HepG2 (cell line): ENCODE measurements around the gene XPOT. TPM values are rescaled to one million over a fixed set of nuclear protein-coding genes. Genes with fewer than 3 reads are reported as not detected.

Source experiments
- ATAC-seq: fragments of 200-7000 bp; cut with Tn5 transposase; 3 replicates; pipeline ENCODE4 v1.9.1; 2020; ENCODE audit warnings: mild to moderate bottlenecking, moderate library complexity
- BruUV-seq: library from RNA; stranded (reverse); fragments of 400-500 nt; replicated peaks from 2 replicates; lab custom pipeline; 2021; lab: Mats Ljungman, UMichigan
- CTCF ChIA-PET: fragments of 300-600 bp; formaldehyde crosslinking; extraction: SDS; loops from one replicate; lab custom pipeline; 2021; ENCODE audit warnings: low total read pairs, inconsistent platforms, low intra/inter-chr PET ratio; lab: Yijun Ruan, JAX
- POLR2A ChIA-PET: fragments of 350-600 bp; sonication (Branson Sonifier 250); formaldehyde crosslinking; loops from one replicate; lab custom pipeline; 2020; ENCODE audit warnings: antibody characterized with exemption, inconsistent platforms; lab: Yijun Ruan, JAX
- DNase-seq: peaks from one replicate; pipeline ENCODE4 v3.0.0-alpha.2; 2015; ENCODE audit warnings: low spot score
- FAIRE-seq: peaks from 3 replicates; lab custom pipeline; 2011; peaks lifted over from hg19 to GRCh38; lab: Jason Lieb, UNC
- H2AFZ ChIP-seq: one replicate; pipeline ENCODE4 v1.6.1; 2011; ENCODE audit warnings: low read length, inconsistent platforms
- H3K27ac ChIP-seq: fragments of 300-600 bp; 3 replicates; pipeline ENCODE4 v1.8.0; 2011; ENCODE audit warnings: mixed run types, mild to moderate bottlenecking, mixed read lengths, low read length, inconsistent platforms; ENCODE audit not compliant: insufficient read depth; ENCODE audit errors: extremely low read length
- H3K27me3 ChIP-seq, 2 experiments: fragments of 200-600 bp in 1 of 2; 2 replicates in 1 of 2; 3 replicates in 1 of 2; pipeline versions ENCODE4 v1.6.0 to v1.8.0; 2011; ENCODE audit warnings: low read length in 2 of 2, mild to moderate bottlenecking in 2 of 2, moderate library complexity in 2 of 2, inconsistent platforms in 1 of 2; ENCODE audit not compliant: insufficient read depth in 2 of 2, control insufficient read depth in 1 of 2
- H3K36me3 ChIP-seq, 2 experiments: fragments of 200-600 bp in 1 of 2; replicated peaks in 1 of 2; 2 replicates in 1 of 2; 3 replicates in 1 of 2; pipeline versions ENCODE4 v1.5.1 to v1.8.0; 2011; ENCODE audit warnings: low read length in 2 of 2, inconsistent platforms in 1 of 2; ENCODE audit not compliant: insufficient read depth in 2 of 2, control insufficient read depth in 1 of 2
- H3K4me1 ChIP-seq: 2 replicates; pipeline ENCODE4 v1.5.1; 2012; ENCODE audit warnings: low read length, inconsistent platforms; ENCODE audit not compliant: insufficient read depth
- H3K4me2 ChIP-seq: 2 replicates; pipeline ENCODE4 v1.6.0; 2011; ENCODE audit warnings: low read depth, low read length, inconsistent platforms
- H3K4me3 ChIP-seq, 3 experiments: fragments of 200-600 bp in 1 of 3; sonication (generic), shearing (Covaris generic) in 1 of 3; replicated peaks in 1 of 3; 2 replicates each; pipeline ENCODE4 v1.5.1; 2011 to 2016; ENCODE audit warnings: low read length in 3 of 3, inconsistent platforms in 2 of 3, low read depth in 2 of 3, mild to moderate bottlenecking in 2 of 3, control low read depth in 1 of 3, mixed read lengths in 1 of 3; ENCODE audit not compliant: insufficient read depth in 1 of 3
- H3K79me2 ChIP-seq: one replicate; pipeline ENCODE4 v1.6.1; 2011; ENCODE audit warnings: low read length, inconsistent platforms; ENCODE audit not compliant: insufficient read depth
- H3K9ac ChIP-seq: 2 replicates; pipeline ENCODE4 v1.6.0; 2011; ENCODE audit warnings: mild to moderate bottlenecking, low read depth, low read length, inconsistent platforms; ENCODE audit not compliant: insufficient read depth
- H3K9me3 ChIP-seq: 2 replicates; pipeline ENCODE4 v1.5.1; 2012; ENCODE audit warnings: mild to moderate bottlenecking, low read length
- H4K20me1 ChIP-seq: 2 replicates; pipeline ENCODE4 v1.6.0; 2011; ENCODE audit warnings: inconsistent platforms, mild to moderate bottlenecking, low read length, moderate library complexity; ENCODE audit not compliant: insufficient read depth
- BHLHE40 ChIP-seq: IDR thresholded peaks from 2 replicates; pipeline ENCODE4 v1.6.1; 2011; ENCODE audit warnings: low read length, improper control_type of control experiment
- CBX5 ChIP-seq: sonication (generic); formaldehyde crosslinking; IDR thresholded peaks from 2 replicates; pipeline ENCODE4 v1.4.0; 2020; ENCODE audit warnings: missing genetic modification reagents, borderline replicate concordance
- ELF4 ChIP-seq: sonication (generic); formaldehyde crosslinking; IDR thresholded peaks from 2 replicates; pipeline ENCODE4 v1.5.0; 2020; ENCODE audit warnings: missing genetic modification reagents, mild to moderate bottlenecking, moderate library complexity, borderline replicate concordance
- FOXA3 ChIP-seq: IDR thresholded peaks from 2 replicates; pipeline ENCODE4 v1.6.1; 2016; ENCODE audit warnings: missing genetic modification reagents, missing compliant biosample characterization
- FOXP1 ChIP-seq, 2 experiments: fragments of 450-650 bp in 1 of 2; IDR thresholded peaks; 2 replicates each; pipeline ENCODE4 v1.6.1; 2017 to 2018; ENCODE audit warnings: antibody characterized with exemption in 1 of 2
- HOXA9 ChIP-seq: sonication (generic); formaldehyde crosslinking; IDR thresholded peaks from 2 replicates; pipeline ENCODE4 v1.8.1; 2022; ENCODE audit warnings: missing genetic modification reagents, mild to moderate bottlenecking, moderate library complexity, borderline replicate concordance
- KLF6 ChIP-seq: IDR thresholded peaks from 2 replicates; pipeline ENCODE4 v1.8.0; 2016; ENCODE audit warnings: missing biosample characterization, missing genetic modification reagents
- NFKB2 ChIP-seq: sonication (generic); formaldehyde crosslinking; IDR thresholded peaks from 2 replicates; pipeline ENCODE4 v1.4.0; 2020; ENCODE audit warnings: missing genetic modification reagents, borderline replicate concordance
- NR3C1 ChIP-seq: sonication (generic); formaldehyde crosslinking; IDR thresholded peaks from 2 replicates; pipeline ENCODE4 v1.4.0; 2020; ENCODE audit warnings: missing genetic modification reagents
- SNAI1 ChIP-seq: sonication (generic); formaldehyde crosslinking; IDR thresholded peaks from 2 replicates; pipeline ENCODE4 v1.5.0; 2020; ENCODE audit warnings: mild to moderate bottlenecking, missing genetic modification reagents, borderline replicate concordance
- ZNF225 ChIP-seq: sonication (generic); formaldehyde crosslinking; IDR thresholded peaks from 2 replicates; pipeline ENCODE4 v1.4.0; 2020; ENCODE audit warnings: mild to moderate bottlenecking, missing genetic modification reagents
- ZNF34 ChIP-seq: sonication (generic); formaldehyde crosslinking; IDR thresholded peaks from 2 replicates; pipeline ENCODE4 v1.4.0; 2020; ENCODE audit warnings: mild to moderate bottlenecking, missing genetic modification reagents, borderline replicate concordance
- ZNF546 ChIP-seq: sonication (generic); formaldehyde crosslinking; conservative IDR thresholded peaks from 2 replicates; pipeline ENCODE4 v1.8.1; 2023; ENCODE audit warnings: mild to moderate bottlenecking, missing genetic modification reagents
- ZNF644 ChIP-seq: IDR thresholded peaks from 2 replicates; pipeline ENCODE4 v1.6.1; 2016; ENCODE audit warnings: low read depth
- ZNF781 ChIP-seq: sonication (generic); formaldehyde crosslinking; IDR thresholded peaks from 2 replicates; pipeline ENCODE4 v1.5.1; 2020; ENCODE audit warnings: borderline replicate concordance, mild to moderate bottlenecking, missing genetic modification reagents; ENCODE audit errors: not compliant biosample characterization
- ZSCAN29 ChIP-seq: sonication (generic); formaldehyde crosslinking; conservative IDR thresholded peaks from 2 replicates; pipeline ENCODE4 v1.4.0; 2020; ENCODE audit warnings: mild to moderate bottlenecking, missing genetic modification reagents
- WGBS: methylation state at CpG from one replicate; pipeline ENCODE4 v1.1.6; 2017; ENCODE audit warnings: low lambda C conversion rate; 5-methylcytosine and 5-hydroxymethylcytosine counted together
- in situ Hi-C: cut with HindIII; loops from 2 replicates; pipeline ENCODE4 v1.10.0; 2017; ENCODE audit warnings: low pct_unique_long_range_greater_than_20kb; ENCODE audit not compliant: extremely low pct_ligation_motif_present
- intact Hi-C: fragments of 100-400 bp; cut with micrococcal nuclease; formaldehyde crosslinking; loops from one replicate; pipeline ENCODE4 v1.10.0; 2022; ENCODE audit not compliant: unreplicated experiment
- polyA plus RNA-seq, 8 experiments: library from polyadenylated mRNA; depleted of rRNA in 3 of 8; stranded (reverse) in 7 of 8; unstranded in 1 of 8; fragments of >200 nt; fragmentation: Illumina TruSeq in 4 of 8; extraction: Trizol in 4 of 8; gene quantifications; 2 replicates each; pipeline versions ENCODE4 v1.2.1 to v1.2.3, GENCODE V29; 2011 to 2016; ENCODE audit warnings: low read depth in 4 of 8, missing spikeins in 1 of 8, mixed read lengths in 1 of 8; ENCODE audit not compliant: insufficient read depth in 1 of 8
- total RNA-seq, 5 experiments: library from RNA; depleted of rRNA; stranded (reverse); fragments of >200 nt; fragmentation: Illumina TruSeq; extraction: Trizol; gene quantifications; 2 replicates each; pipeline ENCODE4 v1.2.3, GENCODE V29; 2016; ENCODE audit warnings: low read depth in 1 of 5
- TF ChIP-seq, protein P1 (sequence below): sonication (generic); formaldehyde crosslinking; conservative IDR thresholded peaks from 2 replicates; pipeline ENCODE4 v1.4.0; 2020; ENCODE audit warnings: mild to moderate bottlenecking, missing genetic modification reagents, moderate library complexity

XPOT gene
- total and polyA plus RNA-seq, 2 of the 13 experiments (the other 11 are each of a cell fraction or from before 2014, with no cell fraction given), result 93.8 to 102 TPM

DNA sequence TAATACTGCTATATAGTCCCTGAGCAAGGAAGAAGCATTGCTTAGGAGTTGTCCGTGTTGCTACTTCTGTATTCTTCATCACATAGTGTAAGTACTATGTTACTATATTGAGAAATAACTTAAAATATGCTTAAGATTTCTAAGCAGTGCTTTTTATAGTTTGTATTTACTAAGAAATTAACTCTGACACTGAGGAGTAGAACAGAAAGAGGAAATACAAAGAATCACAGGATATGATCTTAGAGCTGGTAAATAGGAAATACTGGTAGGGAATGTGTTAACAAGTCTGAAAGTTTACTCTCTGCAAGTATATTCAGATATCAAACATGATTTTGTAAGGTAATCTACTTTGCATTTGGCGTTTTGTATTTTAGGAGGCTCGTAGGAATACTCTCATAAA is 15.5 kb downstream of the XPOT start (continued):
- TF ChIP-seq ZNF781 (CRISPR knock-in tag) (no peak), NFKB2 (no peak), ZNF644 (CRISPR knock-in tag) (no peak)

DNA sequence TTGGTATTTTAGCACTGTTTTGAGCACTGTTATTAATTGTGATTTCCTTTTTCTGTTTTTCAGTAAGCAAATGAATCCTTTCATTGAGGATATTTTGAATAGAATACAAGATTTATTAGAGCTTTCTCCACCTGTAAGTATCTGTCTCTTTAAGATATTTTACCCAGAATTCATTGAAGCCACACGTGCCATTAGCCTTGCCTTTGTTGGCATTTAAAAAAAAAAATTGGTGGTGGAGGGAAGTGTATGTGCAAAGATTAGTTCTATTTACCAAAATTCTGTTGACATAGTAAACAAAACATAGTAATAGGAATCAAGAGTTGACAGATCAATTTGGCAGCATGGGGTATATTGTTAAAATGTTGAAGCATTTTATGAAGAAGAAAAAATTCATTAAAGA is 23.8 kb downstream of the XPOT start:
- H4K20me1 ChIP-seq, result 0 out of 2 replicates have a peak, but pooled peaks cover 3% of the 10 kb centered on the region
- intact Hi-C loops, result no loop called here
- WGBS, result 24% methylated on average over 1 of the region's 1 CpG

DNA sequence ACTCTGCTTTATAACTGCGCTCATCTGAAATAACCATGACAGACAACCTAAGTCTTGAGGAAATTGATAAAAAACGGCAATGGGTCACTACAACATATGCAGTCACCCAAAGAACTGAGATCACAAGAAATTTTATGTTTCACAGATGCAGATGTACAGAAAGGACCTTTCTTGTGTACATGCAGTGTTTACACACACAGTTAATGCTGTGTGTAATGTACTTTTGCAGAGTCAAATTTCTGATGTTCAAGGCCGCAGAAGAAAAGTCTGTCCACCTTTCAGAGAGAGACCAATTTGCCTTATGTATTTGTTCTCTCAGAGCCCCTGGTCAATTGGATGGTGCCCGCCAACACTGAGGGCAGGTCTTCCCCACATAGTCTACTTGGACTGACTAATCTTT is 24.8 kb downstream of the XPOT start:
- H3K27ac ChIP-seq, result peak overlapping the region; percentile 18
- BruUV-seq, result no TSS peak
- no peak overlapping the region for H3K9ac ChIP-seq
- H4K20me1 ChIP-seq, result 0 out of 2 replicates have a peak, but pooled peaks cover 3% of the 10 kb centered on the region
- intact Hi-C loops, result no loop called here
- no peak overlapping the region for H3K4me3 ChIP-seq
- H3K79me2 ChIP-seq, result no peaks in the 10 kb centered on the region
- DNase-seq, result no peak
- in situ Hi-C loops, result no loop called here
- CTCF ChIA-PET, result no interaction called here
- H2AFZ ChIP-seq, result no peak overlapping the region
- H3K27me3 ChIP-seq, result no peaks in the 10 kb centered on the region
- H3K4me1 ChIP-seq, result peaks cover 32% of the 10 kb centered on the region
- no peak overlapping the region for H3K4me2 ChIP-seq
- POLR2A ChIA-PET, result no interaction called here
- ATAC-seq, result peak; percentile 59
- no peaks in the 10 kb centered on the region for H3K9me3 ChIP-seq
- H3K36me3 ChIP-seq, result peaks cover 31 to 88% of the 10 kb centered on the region in 2 experiments
- WGBS, result 83% methylated on average over 4 of the region's 4 CpGs
- FAIRE-seq, result no peak
- no peak for TF ChIP-seq NR3C1 (CRISPR knock-in tag)
- no peak for TF ChIP-seq CBX5 (CRISPR knock-in tag)
- no peak for TF ChIP-seq ZSCAN29 (CRISPR knock-in tag)
- peak; percentile 77; the same call in 1 of the 2 replicates for TF ChIP-seq FOXA3 (CRISPR knock-in tag)
- TF ChIP-seq SNAI1 (CRISPR knock-in tag), result no peak
- no peak for TF ChIP-seq ZNF34
- no peak for TF ChIP-seq FOXP1 (IDR thresholded peaks at IDR 0.05)
- TF ChIP-seq FOXP1 (CRISPR knock-in tag; IDR thresholded peaks at IDR 0.05), result peak; percentile 68
- no peak for TF ChIP-seq ZNF225 (CRISPR knock-in tag)
- TF ChIP-seq, protein P1, sequence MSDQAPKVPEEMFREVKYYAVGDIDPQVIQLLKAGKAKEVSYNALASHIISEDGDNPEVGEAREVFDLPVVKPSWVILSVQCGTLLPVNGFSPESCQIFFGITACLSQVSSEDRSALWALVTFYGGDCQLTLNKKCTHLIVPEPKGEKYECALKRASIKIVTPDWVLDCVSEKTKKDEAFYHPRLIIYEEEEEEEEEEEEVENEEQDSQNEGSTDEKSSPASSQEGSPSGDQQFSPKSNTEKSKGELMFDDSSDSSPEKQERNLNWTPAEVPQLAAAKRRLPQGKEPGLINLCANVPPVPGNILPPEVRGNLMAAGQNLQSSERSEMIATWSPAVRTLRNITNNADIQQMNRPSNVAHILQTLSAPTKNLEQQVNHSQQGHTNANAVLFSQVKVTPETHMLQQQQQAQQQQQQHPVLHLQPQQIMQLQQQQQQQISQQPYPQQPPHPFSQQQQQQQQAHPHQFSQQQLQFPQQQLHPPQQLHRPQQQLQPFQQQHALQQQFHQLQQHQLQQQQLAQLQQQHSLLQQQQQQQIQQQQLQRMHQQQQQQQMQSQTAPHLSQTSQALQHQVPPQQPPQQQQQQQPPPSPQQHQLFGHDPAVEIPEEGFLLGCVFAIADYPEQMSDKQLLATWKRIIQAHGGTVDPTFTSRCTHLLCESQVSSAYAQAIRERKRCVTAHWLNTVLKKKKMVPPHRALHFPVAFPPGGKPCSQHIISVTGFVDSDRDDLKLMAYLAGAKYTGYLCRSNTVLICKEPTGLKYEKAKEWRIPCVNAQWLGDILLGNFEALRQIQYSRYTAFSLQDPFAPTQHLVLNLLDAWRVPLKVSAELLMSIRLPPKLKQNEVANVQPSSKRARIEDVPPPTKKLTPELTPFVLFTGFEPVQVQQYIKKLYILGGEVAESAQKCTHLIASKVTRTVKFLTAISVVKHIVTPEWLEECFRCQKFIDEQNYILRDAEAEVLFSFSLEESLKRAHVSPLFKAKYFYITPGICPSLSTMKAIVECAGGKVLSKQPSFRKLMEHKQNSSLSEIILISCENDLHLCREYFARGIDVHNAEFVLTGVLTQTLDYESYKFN (CRISPR knock-in tag), result peak; percentile 25; the same call in 1 of the 2 replicates
- TF ChIP-seq ZNF546 (CRISPR knock-in tag), result no peak
- TF ChIP-seq ELF4 (CRISPR knock-in tag), result no peak

More for the DNA sequence above, 23.8 kb downstream of the XPOT start:
- Histone ChIP-seq H3K4me3 (no peak overlapping the region), H3K4me2 (no peak overlapping the region), H3K27ac (peak overlapping the region; percentile 4), H3K79me2 (no peaks in the 10 kb centered on the region), H3K9me3 (no peaks in the 10 kb centered on the region), H3K27me3 (no peaks in the 10 kb centered on the region), H3K36me3 (peaks cover 27 to 84% of the 10 kb centered on the region in 2 experiments), H3K4me1 (peaks cover 32% of the 10 kb centered on the region), H3K9ac (no peak overlapping the region), H2AFZ (no peak overlapping the region)
- ChIA-PET CTCF (no interaction called here), POLR2A (no interaction called here)
- FAIRE-seq (no peak), ATAC-seq (no peak), DNase-seq (no peak)
- BruUV-seq, result no TSS peak
- in situ Hi-C loops, result no loop called here
- TF ChIP-seq BHLHE40, result 0 out of 2 replicates have a peak, but pooled peaks have one; percentile 41
- TF ChIP-seq HOXA9 (CRISPR knock-in tag), result no peak
- TF ChIP-seq KLF6 (CRISPR knock-in tag), result no peak
